OCI-LY7 (cell line): ENCODE data around the gene NODAL. TPM values are rescaled to one million over a fixed set of nuclear protein-coding genes. Genes with fewer than 3 reads are reported as not detected.
"Not testable (repeated sequence)": the region's sequence is repeated elsewhere in the genome, so short reads cannot be mapped to it uniquely, and the experiment has no call there.

Experiments
- BruUV-seq: library from RNA; stranded (reverse); fragments of 400-500 nt; replicated peaks from 2 replicates; lab custom pipeline; 2021; lab: Mats Ljungman, UMichigan
- CTCF ChIA-PET: fragments of 300-600 bp; sonication (Branson Sonifier 250); formaldehyde crosslinking; loops from one replicate; lab custom pipeline; 2022; ENCODE audit warnings: antibody characterized with exemption; ENCODE audit not compliant: unreplicated experiment; lab: Charles Lee
- POLR2A ChIA-PET: fragments of 300-600 bp; sonication (Branson Sonifier 250); formaldehyde crosslinking; loops from one replicate; lab custom pipeline; 2022; ENCODE audit warnings: antibody characterized with exemption; lab: Charles Lee
- DNase-seq: peaks from one replicate; pipeline ENCODE4 v3.0.0-alpha.2; 2015; ENCODE audit warnings: low spot score
- H2AFZ ChIP-seq: fragments of 200-600 bp; sonication (generic), shearing (Covaris generic); 2 replicates; pipeline ENCODE4 v1.6.1; 2014; ENCODE audit warnings: mild to moderate bottlenecking, antibody characterized with exemption, low read length, moderate library complexity
- H3K27ac ChIP-seq: fragments of 200-600 bp; sonication (generic); 2 replicates; pipeline ENCODE4 v1.5.1; 2014; ENCODE audit warnings: mixed run types, low read depth, mild to moderate bottlenecking, moderate library complexity, low read length, inconsistent platforms; ENCODE audit not compliant: poor library complexity, severe bottlenecking
- H3K36me3 ChIP-seq: fragments of 200-600 bp; sonication (generic); 2 replicates; pipeline ENCODE4 v1.6.1; 2014; ENCODE audit warnings: mild to moderate bottlenecking, antibody characterized with exemption, low read length, moderate library complexity, mixed read lengths; ENCODE audit not compliant: insufficient read depth
- H3K4me1 ChIP-seq: fragments of 200-600 bp; sonication (generic); 2 replicates; pipeline ENCODE4 v1.5.1; 2014; ENCODE audit warnings: mild to moderate bottlenecking, low read length; ENCODE audit not compliant: insufficient read depth, poor library complexity, severe bottlenecking
- H3K4me2 ChIP-seq: fragments of 200-600 bp; sonication (generic); 2 replicates; pipeline ENCODE4 v1.6.1; 2014; ENCODE audit warnings: mild to moderate bottlenecking, low read length
- H3K4me3 ChIP-seq: fragments of 200-600 bp; sonication (generic); 2 replicates; pipeline ENCODE4 v1.5.1; 2014; ENCODE audit warnings: mild to moderate bottlenecking, low read depth, low read length; ENCODE audit not compliant: poor library complexity, severe bottlenecking
- H3K79me2 ChIP-seq: fragments of 200-600 bp; sonication (generic); 2 replicates; pipeline ENCODE4 v1.6.1; 2016; ENCODE audit warnings: low read depth, mild to moderate bottlenecking, low read length, moderate library complexity, mixed read lengths; ENCODE audit not compliant: insufficient read depth
- H3K9me2 ChIP-seq: fragments of 200-600 bp; sonication (generic); 2 replicates; pipeline ENCODE4 v1.6.1; 2016; ENCODE audit warnings: mild to moderate bottlenecking, low read length, mixed read lengths; ENCODE audit not compliant: insufficient read depth
- H3K9me3 ChIP-seq: fragments of 200-600 bp; sonication (generic); 2 replicates; pipeline ENCODE4 v1.6.1; 2014; ENCODE audit warnings: mild to moderate bottlenecking, mixed run types, low read length, mixed read lengths
- H4K20me1 ChIP-seq: fragments of 200-600 bp; sonication (generic); 2 replicates; pipeline ENCODE4 v1.6.1; 2014; ENCODE audit warnings: mild to moderate bottlenecking, antibody characterized with exemption, low read length, moderate library complexity, mixed read lengths; ENCODE audit not compliant: insufficient read depth
- CTCF ChIP-seq: fragments of 200-600 bp; sonication (generic); conservative IDR thresholded peaks from 2 replicates; pipeline ENCODE4 v1.5.1; 2014; ENCODE audit warnings: mild to moderate bottlenecking, antibody characterized with exemption, low read length, moderate library complexity, mixed read lengths
- EZH2phosphoT487 ChIP-seq: fragments of 200-600 bp; sonication (generic); IDR thresholded peaks from 2 replicates; pipeline ENCODE4 v1.6.1; 2018; ENCODE audit warnings: low read depth, borderline replicate concordance, mild to moderate bottlenecking, mixed run types, antibody characterized with exemption, low read length, moderate library complexity, mixed read lengths
- intact Hi-C: fragments of 100-400 bp; cut with micrococcal nuclease; formaldehyde crosslinking; loops from one replicate; pipeline ENCODE4 v1.10.0; 2022; ENCODE audit not compliant: unreplicated experiment
- total RNA-seq, 2 experiments: library from RNA; depleted of rRNA in 1 of 2; stranded (reverse); fragments of >200 nt in 1 of 2; shearing (Covaris generic) in 1 of 2; gene quantifications; 2 replicates each; pipeline ENCODE4 v1.2.3, GENCODE V29; 2014 to 2022

The NODAL gene
- total RNA-seq, 2 experiments from 2014 or later, result not detected

- intact Hi-C loops, result no loop called here
- TF ChIP-seq EZH2phosphoT487, result no peak
- POLR2A ChIA-PET, result interaction anchor here (0.5 to 1.1 kb wide), 3 partner anchors 11 to 221 kb away, joined by 3 to 5 read pairs (median 4); no protein-coding TSS in a partner anchor
- BruUV-seq, result no TSS peak
- no peak for DNase-seq
- Histone ChIP-seq H2AFZ (no peak overlapping the region), H3K4me1 (peaks cover 62% of the 10 kb centered on the region), H3K4me3 (no peak overlapping the region), H3K27ac (peak overlapping the region; percentile 98), H4K20me1 (no peaks in the 10 kb centered on the region), H3K9me3 (no peaks in the 10 kb centered on the region), H3K36me3 (peaks cover 59% of the 10 kb centered on the region), H3K9me2 (no peaks in the 10 kb centered on the region), H3K4me2 (peak overlapping the region; percentile 95; the same call in 1 of the 2 replicates), H3K79me2 (peaks cover 77% of the 10 kb centered on the region)
- CTCF ChIA-PET, result interaction anchor here (1.2 kb wide), 1 partner anchor 63 kb away, joined by 3 read pairs; no protein-coding TSS in a partner anchor
Measured at GRCh38 chr10:70487824-70488223, 46.3 kb upstream of the NODAL start.

GRCh38 chr10:70483872-70484271, 42.4 kb upstream of the NODAL start:
- H3K4me2 ChIP-seq, result peak overlapping the region; percentile 10; the same call in 1 of the 2 replicates
- POLR2A ChIA-PET, CTCF ChIA-PET, H2AFZ ChIP-seq, intact Hi-C loops, H3K27ac ChIP-seq, H3K9me2 ChIP-seq, H3K4me3 ChIP-seq, BruUV-seq, DNase-seq, H3K9me3 ChIP-seq: not testable (repeated sequence)
- peaks cover 93% of the 10 kb centered on the region for H3K79me2 ChIP-seq
- H4K20me1 ChIP-seq, result peaks cover 21% of the 10 kb centered on the region; the same call in 1 of the 2 replicates
- peaks cover 81% of the 10 kb centered on the region for H3K36me3 ChIP-seq
- H3K4me1 ChIP-seq, result peaks cover 53% of the 10 kb centered on the region

GRCh38 chr10:70482982-70483760, 41.7 kb upstream of the NODAL start:
- TF ChIP-seq EZH2phosphoT487, result no peak
- TF ChIP-seq CTCF, result no peak
- DNase-seq, result no peak
- H3K4me3 ChIP-seq, result no peak overlapping the region
- no peaks in the 10 kb centered on the region for H3K9me3 ChIP-seq
- peaks cover 21% of the 10 kb centered on the region; the same call in 1 of the 2 replicates for H4K20me1 ChIP-seq
- peak overlapping the region; percentile 82; the same call in 1 of the 2 replicates for H3K4me2 ChIP-seq
- intact Hi-C loops, result no loop called here
- H3K9me2 ChIP-seq, result no peaks in the 10 kb centered on the region
- H3K36me3 ChIP-seq, result peaks cover 82% of the 10 kb centered on the region
- H3K4me1 ChIP-seq, result peaks cover 47% of the 10 kb centered on the region
- peaks cover 88% of the 10 kb centered on the region for H3K79me2 ChIP-seq
- H2AFZ ChIP-seq, result no peak overlapping the region
- ChIA-PET CTCF (no interaction called here), POLR2A (no interaction called here)
- H3K27ac ChIP-seq, result peak overlapping the region; percentile 74
- BruUV-seq, result no TSS peak
